Activated CD8-positive, alpha-beta memory T cell treated with anti-CD3 and anti-CD28 coated beads, Interleukin-2, amount 50 U/mL, for 1 hour (primary cell): ENCODE results near the gene PLK3.
"Not testable (repeated sequence)": the region's sequence is repeated elsewhere in the genome, so short reads cannot be mapped to it uniquely, and the experiment has no call there.

Experiments used
- DNase-seq: peaks from one replicate; pipeline ENCODE4 v3.0.0-alpha.2; 2020; ENCODE audit errors: extremely low read depth

The PLK3 gene

GRCh38 chr1:44828003-44828651 lies 27.9 kb downstream of the PLK3 start:
- no peak for DNase-seq

DNA sequence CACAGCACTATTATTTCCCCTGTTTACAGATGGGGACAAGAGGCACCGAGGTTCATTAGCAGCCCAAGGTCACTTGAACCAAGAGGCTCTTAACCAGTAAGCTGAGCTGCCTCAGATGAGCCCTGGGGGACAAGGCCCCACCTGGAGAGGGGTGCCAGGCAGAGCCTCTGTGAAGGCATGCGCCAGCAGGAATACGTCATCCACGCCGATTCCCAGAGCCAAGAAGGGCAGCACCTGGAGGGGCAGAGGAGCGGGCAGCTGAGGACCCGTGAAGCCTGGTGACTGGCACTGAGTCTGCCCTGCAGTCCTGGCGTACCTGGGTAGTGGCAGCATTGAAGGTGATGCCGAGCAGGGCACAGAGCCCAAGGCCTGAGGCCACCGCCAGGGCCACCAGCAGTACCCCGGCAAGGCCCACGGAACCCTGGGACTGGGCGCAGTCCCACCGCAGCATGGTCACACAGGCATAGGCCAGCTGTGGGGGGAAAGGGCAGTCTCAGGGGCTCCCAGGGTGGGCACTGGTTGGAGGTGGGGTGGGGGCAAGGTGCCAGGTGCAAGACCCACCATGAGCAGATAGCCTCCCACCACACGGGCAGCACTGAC lies 28.8 kb downstream of the PLK3 start:
- no peak for DNase-seq

GRCh38 chr1:44829506-44830384 lies 29.6 kb downstream of the PLK3 start:
- no peak for DNase-seq

GRCh38 chr1:44830900-44831304 lies 30.7 kb downstream of the PLK3 start:
- DNase-seq, result no peak

DNA sequence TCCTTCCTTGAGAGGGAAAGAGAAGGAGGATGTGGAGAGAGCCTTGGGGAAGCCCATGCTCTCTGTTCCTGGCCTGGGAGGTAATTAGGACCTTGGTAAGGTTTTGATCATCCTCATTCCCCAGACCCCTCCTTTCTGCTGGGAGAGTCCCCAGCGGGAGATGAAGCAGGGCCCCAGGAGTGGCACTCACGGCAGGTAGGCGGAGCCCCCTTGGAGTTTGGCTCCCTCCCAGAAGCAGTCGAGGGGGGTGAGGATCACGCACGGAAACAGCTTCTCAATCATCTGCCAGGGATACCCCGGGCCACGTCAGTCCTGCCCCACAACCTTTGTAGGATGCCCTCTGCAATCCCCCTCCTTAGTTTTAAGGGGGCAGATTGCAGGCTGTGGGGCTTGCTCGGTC lies 31.3 kb downstream of the PLK3 start:
- DNase-seq, result no peak

GRCh38 chr1:44832056-44832705 lies 32.0 kb downstream of the PLK3 start:
- DNase-seq, result no peak

- DNase-seq, result no peak
Measured at GRCh38 chr1:44834328-44834727, 34.2 kb downstream of the PLK3 start.

GRCh38 chr1:44835738-44836675 lies 35.8 kb downstream of the PLK3 start:
- peak; percentile 54 for DNase-seq

DNA sequence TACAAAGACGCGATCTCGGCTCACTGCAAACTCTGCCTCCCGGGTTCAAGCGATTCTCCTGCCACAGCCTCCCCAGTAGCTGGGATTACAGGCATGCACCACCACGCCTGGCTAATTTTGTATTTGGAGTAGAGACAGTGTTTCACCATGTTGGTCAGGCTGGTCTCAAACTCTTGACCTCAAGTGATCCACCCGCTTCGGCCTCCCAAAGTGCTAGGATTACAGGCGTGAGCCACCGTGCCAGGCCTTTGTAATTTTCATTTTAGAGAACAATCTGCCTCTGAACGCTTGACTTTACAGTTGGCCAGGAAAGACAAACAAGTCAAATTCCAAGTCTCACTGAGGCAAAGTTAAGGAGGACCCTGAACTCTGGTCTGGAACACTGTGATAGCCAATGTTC lies 38.1 kb downstream of the PLK3 start:
- not testable (repeated sequence) for DNase-seq

DNA sequence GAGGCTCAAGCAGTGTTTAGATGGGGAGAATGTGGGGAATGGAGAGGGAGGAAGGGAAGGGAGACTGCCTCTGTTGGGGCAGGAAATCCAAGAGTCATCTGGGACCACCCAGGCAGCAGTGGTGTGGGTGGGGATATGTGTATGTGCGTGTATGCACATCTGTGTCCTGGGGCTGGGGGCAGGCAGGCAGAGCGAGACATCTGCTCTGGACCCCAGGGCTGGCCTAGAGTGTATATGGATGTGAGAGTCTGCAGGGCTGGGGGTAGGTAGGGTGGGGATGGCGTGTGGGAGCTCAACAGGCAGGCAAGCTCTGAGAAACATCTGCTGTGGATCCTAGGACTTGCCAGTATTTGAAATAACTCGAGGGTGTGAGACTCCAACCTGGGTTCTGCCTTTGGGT lies 39.4 kb downstream of the PLK3 start:
- DNase-seq, result no peak

DNA sequence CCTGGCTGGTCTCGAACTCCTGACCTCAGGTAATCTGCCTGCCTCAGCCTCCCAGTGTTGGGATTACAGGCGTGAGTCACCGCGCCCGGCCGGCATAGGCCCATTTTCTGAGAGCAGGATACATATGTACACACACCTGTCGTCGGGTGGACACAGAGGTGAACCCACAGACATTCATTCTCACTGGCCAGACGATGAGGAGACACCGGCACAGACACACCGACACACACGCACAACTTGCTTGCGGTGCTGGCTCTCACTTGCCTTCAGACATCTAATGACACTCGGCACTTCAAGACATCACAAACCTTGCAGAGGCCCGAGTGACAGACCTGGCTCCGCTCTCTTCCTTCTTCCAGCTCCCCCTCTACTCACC lies 42.3 kb downstream of the PLK3 start:
- DNase-seq, result no peak

GRCh38 chr1:44842862-44843655 lies 42.9 kb downstream of the PLK3 start, which contains the start of gene PTCH2:
PTCH2 (minus strand) TSS chr1:44843253; CDS start chr1:44842932, 321 bp downstream.
- DNase-seq, result no peak

DNA sequence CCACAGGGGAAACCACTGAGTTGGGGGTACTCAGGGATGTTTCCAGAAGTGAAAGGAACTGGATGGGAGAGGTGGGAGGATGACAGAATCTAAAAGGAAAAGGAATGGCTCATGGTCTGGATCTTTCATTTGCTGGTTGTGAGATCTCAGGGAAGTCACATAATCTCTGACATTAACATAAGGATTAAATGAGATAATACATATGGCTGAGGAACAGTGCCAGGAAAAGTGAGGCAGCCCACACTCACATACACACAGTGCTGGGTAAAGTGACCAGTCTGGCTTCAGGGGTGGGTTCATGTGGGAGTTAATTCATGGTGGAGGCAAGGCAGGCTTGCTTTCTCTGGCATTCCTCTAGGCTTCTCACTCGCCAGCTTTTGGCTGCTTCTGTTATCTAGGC lies 46.8 kb downstream of the PLK3 start:
- no peak for DNase-seq

GRCh38 chr1:44847845-44848244 lies 47.7 kb downstream of the PLK3 start:
- no peak for DNase-seq

- DNase-seq, result no peak
Measured at GRCh38 chr1:44848456-44849181, 48.4 kb downstream of the PLK3 start.

GRCh38 chr1:44849575-44850132 lies 49.5 kb downstream of the PLK3 start:
- no peak for DNase-seq

GRCh38 chr1:44851308-44851707 lies 51.1 kb downstream of the PLK3 start:
- no peak for DNase-seq

DNA sequence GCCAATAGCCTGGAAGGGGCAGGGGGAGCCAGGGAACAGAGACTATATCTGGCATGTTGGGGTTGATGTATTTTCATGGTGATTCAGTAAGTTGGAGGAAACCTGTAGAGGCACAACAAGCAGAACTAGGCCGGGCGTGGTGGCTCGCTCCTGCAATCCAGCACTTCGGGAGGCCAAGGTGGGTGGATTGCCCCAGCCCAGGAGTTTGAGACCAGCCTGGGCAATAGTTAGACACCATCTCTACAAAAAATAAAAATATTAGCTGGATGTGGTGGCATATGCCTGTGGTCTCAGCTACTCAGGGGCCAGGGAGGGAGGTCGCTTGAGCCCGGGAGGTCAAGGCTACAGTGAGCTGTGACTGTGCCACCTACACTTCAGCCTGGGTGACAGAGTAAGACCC lies 53.0 kb downstream of the PLK3 start:
- no peak for DNase-seq

- no peak for DNase-seq
Measured at GRCh38 chr1:44854970-44855369, 54.8 kb downstream of the PLK3 start.
